ENCODE results near the gene MAP7D3.
"Not testable (repeated sequence)": the region's sequence is repeated elsewhere in the genome, so short reads cannot be mapped to it uniquely, and the experiment has no call there.

MAP7D3 gene

GRCh38 chrX:136183172-136183571 lies 68.0 kb downstream of the MAP7D3 start:
- no peak for DNase-seq (ENCODE audit: low read depth in 2 of 2)

- DNase-seq (ENCODE audit: low read depth in 2 of 2), result no peak
Measured at GRCh38 chrX:136182414-136182813, 68.8 kb downstream of the MAP7D3 start.

- DNase-seq (ENCODE audit: low read depth in 2 of 2), result no peak
Measured at GRCh38 chrX:136179133-136179532, 72.1 kb downstream of the MAP7D3 start.

GRCh38 chrX:136176399-136176825 lies 74.8 kb downstream of the MAP7D3 start:
- no peak for DNase-seq (ENCODE audit: low read depth in 2 of 2)

GRCh38 chrX:136171420-136171819 lies 79.8 kb downstream of the MAP7D3 start:
- no peak for DNase-seq (ENCODE audit: low read depth in 2 of 2)

GRCh38 chrX:136170139-136170800 lies 80.9 kb downstream of the MAP7D3 start:
- DNase-seq (ENCODE audit: low read depth in 2 of 2), result no peak

- no peak for DNase-seq (ENCODE audit: low read depth in 2 of 2)
Measured at GRCh38 chrX:136168929-136169735, 82.1 kb downstream of the MAP7D3 start.

- DNase-seq (ENCODE audit: low read depth in 2 of 2), result not testable (repeated sequence)
Measured at GRCh38 chrX:136167989-136168388, 83.2 kb downstream of the MAP7D3 start.

- no peak for DNase-seq (ENCODE audit: low read depth in 2 of 2)
Measured at GRCh38 chrX:136166221-136166855, 84.9 kb downstream of the MAP7D3 start.

- DNase-seq (ENCODE audit: low read depth in 2 of 2), result no peak
Measured at GRCh38 chrX:136165406-136165805, 85.8 kb downstream of the MAP7D3 start.

GRCh38 chrX:136163689-136164088 lies 87.5 kb downstream of the MAP7D3 start:
- no peak for DNase-seq (ENCODE audit: low read depth in 2 of 2)

All from stimulated activated CD8-positive, alpha-beta memory T cell treated with anti-CD3 and anti-CD28 coated beads, Interleukin-7, amount 100 ng/mL, for 1 hour (primary cell).